ENCODE measurements around the gene SMC4.

GRCh38 chr3:160481856-160482255, 82.4 kb downstream of the SMC4 start:
- TF ChIP-seq GATA2 (CRISPR knock-in tag; IDR thresholded peaks at IDR 0.05): no peak
- no peak for TF ChIP-seq CTCF (IDR thresholded peaks at IDR 0.05)
- TF ChIP-seq GABPA (IDR thresholded peaks at IDR 0.05; ENCODE audit: low read depth): no peak
- no peak for TF ChIP-seq EP300 (IDR thresholded peaks at IDR 0.05; ENCODE audit: borderline replicate concordance in 1 of 2, low read depth in 1 of 2, low read length in 1 of 2)
- TF ChIP-seq TCF12 (IDR thresholded peaks at IDR 0.05): no peak

Data from SK-N-SH (cell line).